Mesendoderm (in vitro differentiated cells): Measurements from ENCODE around the gene SLC2A13.
A peak's percentile ranks its signal among the peaks of the same experiment; 100 is the strongest.

Experiments used
- DNase-seq: peaks from one replicate; pipeline ENCODE4 v3.0.0; 2013
- H2AK5ac ChIP-seq: 2 replicates; pipeline ENCODE4 v1.6.1; 2013; ENCODE audit warnings: low read length, inconsistent platforms
- H2BK120ac ChIP-seq: 2 replicates; pipeline ENCODE4 v1.6.1; 2013; ENCODE audit warnings: low read depth, mild to moderate bottlenecking, low read length, moderate library complexity, mixed read lengths
- H2BK15ac ChIP-seq: replicated peaks from 2 replicates; pipeline ENCODE4 v1.6.1; 2013; ENCODE audit warnings: low read depth, mild to moderate bottlenecking, moderate library complexity
- H2BK5ac ChIP-seq: 2 replicates; pipeline ENCODE4 v1.6.1; 2013; ENCODE audit warnings: low read length, inconsistent platforms
- H3K18ac ChIP-seq: 2 replicates; pipeline ENCODE4 v1.6.1; 2013; ENCODE audit warnings: mild to moderate bottlenecking, low read length, mixed read lengths
- H3K23ac ChIP-seq: one replicate; pipeline ENCODE4 v1.6.1; 2013; ENCODE audit warnings: low read length
- H3K27ac ChIP-seq: 2 replicates; pipeline ENCODE4 v1.5.1; 2013; ENCODE audit warnings: low read depth, mild to moderate bottlenecking, inconsistent platforms, low read length, moderate library complexity
- H3K27me3 ChIP-seq: 2 replicates; pipeline ENCODE4 v1.6.1; 2013; ENCODE audit warnings: low read length, control low read depth, mild to moderate bottlenecking, inconsistent platforms; ENCODE audit not compliant: insufficient read depth, poor library complexity
- H3K36me3 ChIP-seq: 2 replicates; pipeline ENCODE4 v1.6.1; 2013; ENCODE audit warnings: low read length, inconsistent platforms; ENCODE audit not compliant: control insufficient read depth, insufficient read depth
- H3K4ac ChIP-seq: one replicate; pipeline ENCODE4 v1.6.1; 2013; ENCODE audit warnings: low read depth, mild to moderate bottlenecking, low read length, moderate library complexity
- H3K4me1 ChIP-seq: 2 replicates; pipeline ENCODE4 v1.6.1; 2013; ENCODE audit warnings: low read depth, low read length, inconsistent platforms; ENCODE audit not compliant: control insufficient read depth
- H3K4me2 ChIP-seq: 2 replicates; pipeline ENCODE4 v1.6.1; 2013; ENCODE audit warnings: low read length
- H3K4me3 ChIP-seq: 2 replicates; pipeline ENCODE4 v1.5.1; 2013; ENCODE audit warnings: mild to moderate bottlenecking, low read length
- H3K56ac ChIP-seq: one replicate; pipeline ENCODE4 v1.6.1; 2013; ENCODE audit warnings: low read length
- H3K79me1 ChIP-seq: 2 replicates; pipeline ENCODE4 v1.6.1; 2013; ENCODE audit warnings: low read length, inconsistent platforms
- H3K79me2 ChIP-seq: 2 replicates; pipeline ENCODE4 v1.6.1; 2013; ENCODE audit warnings: mild to moderate bottlenecking, low read length; ENCODE audit not compliant: control insufficient read depth, insufficient read depth
- H3K9ac ChIP-seq: 2 replicates; pipeline ENCODE4 v1.6.1; 2013; ENCODE audit warnings: low read length, inconsistent platforms
- H4K5ac ChIP-seq: one replicate; pipeline ENCODE4 v1.6.1; 2013; ENCODE audit warnings: low read length
- H4K8ac ChIP-seq: one replicate; pipeline ENCODE4 v1.6.1; 2013; ENCODE audit warnings: low read depth, mild to moderate bottlenecking, control low read depth, low read length, moderate library complexity
- WGBS: extraction: QIAGEN DNeasy Blood & Tissue Kit; methylation state at CpG from one replicate; pipeline ENCODE4 v1.1.7; 2013; ENCODE audit warnings: low lambda C conversion rate, missing lambda C conversion rate; ENCODE audit not compliant: insufficient coverage; ENCODE audit errors: extremely low coverage; 5-methylcytosine and 5-hydroxymethylcytosine counted together

The SLC2A13 gene

GRCh38 chr12:39989501-39989900 lies 116.4 kb downstream of the SLC2A13 start:
- H3K4ac ChIP-seq: no peak overlapping the region
- no peak overlapping the region for H3K4me2 ChIP-seq
- no peak overlapping the region for H2BK120ac ChIP-seq
- no peak overlapping the region for H3K9ac ChIP-seq
- no peaks in the 10 kb centered on the region for H3K79me2 ChIP-seq
- no CpG with 5 or more reads among the region's 1 CpG for WGBS
- no peak overlapping the region for H2BK15ac ChIP-seq
- H4K8ac ChIP-seq: no peak overlapping the region
- no peak overlapping the region for H2BK5ac ChIP-seq
- no peak overlapping the region for H3K4me3 ChIP-seq
- H4K5ac ChIP-seq: no peak overlapping the region
- H3K27ac ChIP-seq: no peak overlapping the region
- H3K79me1 ChIP-seq: no peaks in the 10 kb centered on the region
- H2AK5ac ChIP-seq: no peak overlapping the region
- H3K56ac ChIP-seq: no peak overlapping the region
- H3K23ac ChIP-seq: no peak overlapping the region
- H3K27me3 ChIP-seq: no peaks in the 10 kb centered on the region
- no peaks in the 10 kb centered on the region for H3K36me3 ChIP-seq
- no peak for DNase-seq
- H3K4me1 ChIP-seq: no peaks in the 10 kb centered on the region
- H3K18ac ChIP-seq: no peak overlapping the region

- no peak overlapping the region for H3K23ac ChIP-seq
- H2BK5ac ChIP-seq: no peak overlapping the region
- H3K27ac ChIP-seq: no peak overlapping the region
- no peak overlapping the region for H2BK15ac ChIP-seq
- H4K8ac ChIP-seq: no peak overlapping the region
- DNase-seq: no peak
- no peak overlapping the region for H4K5ac ChIP-seq
- H3K27me3 ChIP-seq: no peaks in the 10 kb centered on the region
- no peak overlapping the region for H2AK5ac ChIP-seq
- H3K18ac ChIP-seq: no peak overlapping the region
- no peak overlapping the region for H3K9ac ChIP-seq
- H3K56ac ChIP-seq: no peak overlapping the region
- H3K4me1 ChIP-seq: no peaks in the 10 kb centered on the region
- H3K36me3 ChIP-seq: no peaks in the 10 kb centered on the region
- H3K4me2 ChIP-seq: no peak overlapping the region
- H3K79me1 ChIP-seq: no peaks in the 10 kb centered on the region
- no peak overlapping the region for H3K4me3 ChIP-seq
- H3K4ac ChIP-seq: no peak overlapping the region
- WGBS: 100% methylated on average over 2 of the region's 2 CpGs
- H3K79me2 ChIP-seq: no peaks in the 10 kb centered on the region
- H2BK120ac ChIP-seq: no peak overlapping the region
Measured at GRCh38 chr12:39988574-39988973, 117.3 kb downstream of the SLC2A13 start.

- no peak overlapping the region for H2AK5ac ChIP-seq
- no peak overlapping the region for H3K27ac ChIP-seq
- no peak overlapping the region for H3K4ac ChIP-seq
- H3K4me2 ChIP-seq: no peak overlapping the region
- DNase-seq: no peak
- no peaks in the 10 kb centered on the region for H3K27me3 ChIP-seq
- no peak overlapping the region for H3K9ac ChIP-seq
- no CpG with 5 or more reads among the region's 2 CpGs for WGBS
- no peak overlapping the region for H4K8ac ChIP-seq
- H2BK120ac ChIP-seq: no peak overlapping the region
- no peaks in the 10 kb centered on the region for H3K79me1 ChIP-seq
- H3K18ac ChIP-seq: no peak overlapping the region
- no peak overlapping the region for H3K4me3 ChIP-seq
- no peak overlapping the region for H2BK5ac ChIP-seq
- H3K56ac ChIP-seq: no peak overlapping the region
- H3K36me3 ChIP-seq: no peaks in the 10 kb centered on the region
- H3K4me1 ChIP-seq: no peaks in the 10 kb centered on the region
- no peaks in the 10 kb centered on the region for H3K79me2 ChIP-seq
- no peak overlapping the region for H2BK15ac ChIP-seq
- H3K23ac ChIP-seq: no peak overlapping the region
- no peak overlapping the region for H4K5ac ChIP-seq
Measured at GRCh38 chr12:39986674-39987073, 119.2 kb downstream of the SLC2A13 start.

- H2BK15ac ChIP-seq: no peak overlapping the region
- no peak overlapping the region for H2BK120ac ChIP-seq
- no peak overlapping the region for H3K18ac ChIP-seq
- H4K5ac ChIP-seq: no peak overlapping the region
- H2BK5ac ChIP-seq: no peak overlapping the region
- no peaks in the 10 kb centered on the region for H3K79me2 ChIP-seq
- H3K4me2 ChIP-seq: no peak overlapping the region
- H2AK5ac ChIP-seq: no peak overlapping the region
- no peak overlapping the region for H3K27ac ChIP-seq
- no peak overlapping the region for H3K56ac ChIP-seq
- no peaks in the 10 kb centered on the region for H3K79me1 ChIP-seq
- no peak for DNase-seq
- H3K36me3 ChIP-seq: no peaks in the 10 kb centered on the region
- no peaks in the 10 kb centered on the region for H3K4me1 ChIP-seq
- no peaks in the 10 kb centered on the region for H3K27me3 ChIP-seq
- no peak overlapping the region for H3K9ac ChIP-seq
- no peak overlapping the region for H3K23ac ChIP-seq
- H4K8ac ChIP-seq: no peak overlapping the region
- WGBS: no CpG with 5 or more reads among the region's 5 CpGs
- H3K4me3 ChIP-seq: no peak overlapping the region
- no peak overlapping the region for H3K4ac ChIP-seq
Measured at GRCh38 chr12:39984670-39985069, 121.2 kb downstream of the SLC2A13 start.

- Histone ChIP-seq H2BK15ac (no peak overlapping the region), H3K56ac (no peak overlapping the region), H3K79me1 (no peaks in the 10 kb centered on the region), H3K27me3 (no peaks in the 10 kb centered on the region), H2BK120ac (no peak overlapping the region), H3K4ac (no peak overlapping the region), H2AK5ac (no peak overlapping the region), H3K79me2 (no peaks in the 10 kb centered on the region), H4K5ac (no peak overlapping the region), H3K18ac (no peak overlapping the region), H3K4me1 (no peaks in the 10 kb centered on the region), H3K36me3 (no peaks in the 10 kb centered on the region), H3K4me2 (no peak overlapping the region), H3K23ac (no peak overlapping the region), H4K8ac (no peak overlapping the region), H2BK5ac (no peak overlapping the region), H3K4me3 (no peak overlapping the region), H3K9ac (no peak overlapping the region), H3K27ac (no peak overlapping the region)
- no peak for DNase-seq
- no CpG with 5 or more reads among the region's 5 CpGs for WGBS
Measured at GRCh38 chr12:39975374-39975918, 130.4 kb downstream of the SLC2A13 start.

- Histone ChIP-seq H4K8ac (no peak overlapping the region), H2AK5ac (no peak overlapping the region), H3K79me2 (no peaks in the 10 kb centered on the region), H3K56ac (no peak overlapping the region), H3K36me3 (no peaks in the 10 kb centered on the region), H3K23ac (no peak overlapping the region), H3K79me1 (no peaks in the 10 kb centered on the region), H3K27me3 (no peaks in the 10 kb centered on the region), H4K5ac (no peak overlapping the region), H3K9ac (no peak overlapping the region), H3K4ac (no peak overlapping the region), H2BK15ac (no peak overlapping the region), H3K27ac (no peak overlapping the region), H3K4me3 (no peak overlapping the region), H2BK5ac (no peak overlapping the region), H3K18ac (no peak overlapping the region), H2BK120ac (no peak overlapping the region), H3K4me2 (no peak overlapping the region), H3K4me1 (no peaks in the 10 kb centered on the region)
- no CpG with 5 or more reads among the region's 1 CpG for WGBS
- peak; percentile 68 for DNase-seq
Measured at GRCh38 chr12:39972119-39972518, 133.8 kb downstream of the SLC2A13 start.
